CD4-positive, alpha-beta memory T cell (primary cell): ENCODE measurements around the gene TADA3. TPM values are rescaled to one million over a fixed set of nuclear protein-coding genes. Genes with fewer than 3 reads are reported as not detected.

Source experiments
- CTCF ChIA-PET: fragments of 350-600 bp; sonication (Branson Sonifier 250); formaldehyde crosslinking; loops from one replicate; lab custom pipeline; 2021; ENCODE audit warnings: inconsistent platforms; ENCODE audit not compliant: partially characterized antibody; lab: Charles Lee
- POLR2A ChIA-PET: fragments of 350-600 bp; sonication (Branson Sonifier 250); formaldehyde crosslinking; loops from one replicate; lab custom pipeline; 2021; ENCODE audit not compliant: partially characterized antibody; lab: Charles Lee
- DNase-seq, 5 donors: peaks; one replicate each; pipeline versions ENCODE4 v3.0.0 to v3.0.0-alpha.2; 2020 to 2022; ENCODE audit warnings: mixed read lengths in 1 of 5
- H3K27ac ChIP-seq: one replicate; pipeline ENCODE4 v1.7.0; 2013; ENCODE audit warnings: low read depth, low read length
- H3K27me3 ChIP-seq: 2 replicates; pipeline ENCODE4 v1.7.0; 2013; ENCODE audit warnings: mild to moderate bottlenecking, low read length, moderate library complexity; ENCODE audit not compliant: insufficient read depth
- H3K36me3 ChIP-seq: 2 replicates; pipeline ENCODE4 v1.7.0; 2013; ENCODE audit warnings: mild to moderate bottlenecking, low read length, moderate library complexity; ENCODE audit not compliant: insufficient read depth
- H3K4me1 ChIP-seq: 2 replicates; pipeline ENCODE4 v1.7.0; 2013; ENCODE audit warnings: mild to moderate bottlenecking, low read length, moderate library complexity; ENCODE audit not compliant: insufficient read depth
- H3K4me3 ChIP-seq, 2 donors: one replicate each; pipeline ENCODE4 v1.7.0; 2013; ENCODE audit warnings: low read length in 2 of 2, mild to moderate bottlenecking in 1 of 2
- H3K9me3 ChIP-seq, 2 donors: one replicate each; pipeline ENCODE4 v1.7.0; 2013; ENCODE audit warnings: low read length in 2 of 2, control low read depth in 1 of 2; ENCODE audit not compliant: control insufficient read depth in 1 of 2
- H3K27ac Mint-ChIP-seq, 7 donors: one replicate each; pipeline ENCODE4 v1.8.0; 2020 to 2021; ENCODE audit warnings: mixed read lengths in 7 of 7, mild to moderate bottlenecking in 6 of 7, inconsistent platforms in 3 of 7, moderate library complexity in 3 of 7
- H3K27me3 Mint-ChIP-seq, 2 donors: one replicate each; pipeline ENCODE4 v1.8.0; 2020 to 2021; ENCODE audit warnings: mixed read lengths in 2 of 2
- H3K36me3 Mint-ChIP-seq, 2 donors: one replicate each; pipeline ENCODE4 v1.8.0; 2020 to 2021; ENCODE audit warnings: mixed read lengths in 2 of 2, inconsistent platforms in 1 of 2, mild to moderate bottlenecking in 1 of 2
- H3K4me1 Mint-ChIP-seq, 4 donors: one replicate each; pipeline ENCODE4 v1.8.0; 2020 to 2021; ENCODE audit warnings: mixed read lengths in 4 of 4, mild to moderate bottlenecking in 1 of 4
- H3K4me3 Mint-ChIP-seq, 8 donors: one replicate each; pipeline ENCODE4 v1.8.0; 2020 to 2021; ENCODE audit warnings: mixed read lengths in 8 of 8, mild to moderate bottlenecking in 7 of 8, moderate library complexity in 6 of 8, inconsistent platforms in 3 of 8
- H3K9me3 Mint-ChIP-seq, 8 donors: one replicate each; pipeline ENCODE4 v1.8.0; 2020 to 2021; ENCODE audit warnings: mixed read lengths in 8 of 8, mild to moderate bottlenecking in 5 of 8, inconsistent platforms in 3 of 8, moderate library complexity in 1 of 8
- intact Hi-C: fragments of 100-400 bp; cut with micrococcal nuclease; formaldehyde crosslinking; loops from one replicate; pipeline ENCODE4 v1.15.1; 2023
- polyA plus RNA-seq, 2 donors: library from polyadenylated mRNA; unstranded; fragments of 300-500 nt; fragmentation: Illumina TruSeq; gene quantifications; one replicate each; pipeline ENCODE4 v1.2.3, GENCODE V29; 2021
- total RNA-seq, 2 experiments: library from RNA; stranded (reverse); gene quantifications; one replicate each; pipeline ENCODE4 v1.2.3, GENCODE V29; 2021

Gene TADA3
- total and polyA plus RNA-seq, 4 experiments from 2014 or later, result 35.3 to 54.6 (median 39.5) TPM

- ChIA-PET POLR2A (interaction anchor here (1.6 to 4.5 kb wide), 3 partner anchors 10 to 73 kb away, joined by 3 to 38 read pairs (median 29); partner anchors contain the start of genes ARPC4 and TADA3), CTCF (interaction anchor here (1.5 kb wide), 1 partner anchor 20 kb away, joined by 5 read pairs; no protein-coding TSS in a partner anchor)
- no peak overlapping the region for H3K4me3 ChIP-seq
- Mint-ChIP-seq H3K27ac (peak overlapping the region in 3 of 7 donors; percentile 31 to 87 (median 42)), H3K9me3 (no peaks in the 10 kb centered on the region), H3K36me3 (peaks cover 32 to 61% of the 10 kb centered on the region in 2 donors), H3K4me1 (peaks cover 32 to 45% (median 37%) of the 10 kb centered on the region in 4 donors), H3K4me3 (no peak overlapping the region), H3K27me3 (no peaks in the 10 kb centered on the region)
- no peaks in the 10 kb centered on the region for H3K27me3 ChIP-seq
- no peaks in the 10 kb centered on the region for H3K9me3 ChIP-seq
- DNase-seq, result no peak
- intact Hi-C loops, result no loop called here
- H3K4me1 ChIP-seq, result peaks cover 27% of the 10 kb centered on the region
- H3K27ac ChIP-seq, result no peak overlapping the region
- peaks cover 38% of the 10 kb centered on the region for H3K36me3 ChIP-seq
Measured at GRCh38 chr3:9806137-9806536, 13.9 kb upstream of the TADA3 start.

GRCh38 chr3:9804996-9805395, 12.7 kb upstream of the TADA3 start:
- H3K9me3 ChIP-seq, result no peaks in the 10 kb centered on the region
- no peak overlapping the region for H3K4me3 ChIP-seq
- no peak for DNase-seq
- Mint-ChIP-seq H3K36me3 (peaks cover 38 to 70% of the 10 kb centered on the region in 2 donors), H3K27me3 (no peaks in the 10 kb centered on the region), H3K27ac (peak overlapping the region in 1 of 7 donors; percentile 70), H3K9me3 (no peaks in the 10 kb centered on the region), H3K4me1 (peaks cover 26 to 36% (median 29%) of the 10 kb centered on the region in 4 donors), H3K4me3 (peak overlapping the region in 1 of 8 donors; percentile 15)
- ChIA-PET POLR2A (interaction anchor here (0.7 to 4.5 kb wide), 4 partner anchors 10 to 72 kb away, joined by 3 to 38 read pairs (median 3); partner anchors contain the start of genes ARPC4 and TADA3), CTCF (interaction anchor here (0.8 to 2.0 kb wide), 7 partner anchors 9 to 431 kb away, joined by 3 to 6 read pairs (median 5); partner anchors contain the start of genes ARPC4 and TADA3)
- H3K27ac ChIP-seq, result no peak overlapping the region
- H3K4me1 ChIP-seq, result peaks cover 21% of the 10 kb centered on the region
- intact Hi-C loops, result no loop called here
- no peaks in the 10 kb centered on the region for H3K27me3 ChIP-seq
- H3K36me3 ChIP-seq, result peaks cover 48% of the 10 kb centered on the region

DNA sequence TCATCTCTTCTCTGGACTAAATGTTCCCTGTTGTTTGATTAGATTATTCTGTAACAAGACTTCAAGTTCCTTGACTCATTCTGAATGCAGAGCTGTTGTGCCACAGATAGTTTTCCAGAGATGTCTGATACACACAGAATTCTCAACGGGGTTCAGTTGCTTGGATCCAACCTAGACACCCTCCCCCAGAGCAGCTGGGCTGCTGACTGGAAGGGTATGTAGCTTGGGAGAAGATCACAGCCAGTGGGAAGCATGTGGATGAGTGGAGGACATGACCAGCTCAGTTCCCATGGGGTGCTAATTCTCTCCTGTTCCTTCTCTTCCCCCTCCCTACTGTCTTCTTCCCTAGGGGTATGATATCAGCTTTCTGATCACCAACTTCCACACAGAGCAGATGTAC, 11.2 kb upstream of the TADA3 start:
- ChIA-PET POLR2A (interaction anchor here (0.7 to 4.5 kb wide), 3 partner anchors 11 to 88 kb away, joined by 3 to 38 read pairs (median 4); partner anchors contain the start of genes ARPC4 and TADA3), CTCF (interaction anchor here (1.7 to 2.0 kb wide), 2 partner anchors 8 to 11 kb away, joined by 5 to 6 read pairs; partner anchors contain the start of genes ARPC4 and TADA3)
- peaks cover 45 to 76% of the 10 kb centered on the region in 2 donors for H3K36me3 Mint-ChIP-seq
- no peaks in the 10 kb centered on the region for H3K9me3 ChIP-seq
- no peaks in the 10 kb centered on the region for H3K9me3 Mint-ChIP-seq
- H3K4me3 ChIP-seq, result no peak overlapping the region
- no peak for DNase-seq
- peaks cover 15 to 24% (median 19%) of the 10 kb centered on the region in 4 donors for H3K4me1 Mint-ChIP-seq
- intact Hi-C loops, result no loop called here
- H3K4me1 ChIP-seq, result peaks cover 10% of the 10 kb centered on the region
- H3K4me3 Mint-ChIP-seq, result no peak overlapping the region
- peak overlapping the region in 4 of 7 donors; percentile 17 to 52 (median 44) for H3K27ac Mint-ChIP-seq
- H3K27me3 ChIP-seq, result no peaks in the 10 kb centered on the region
- no peak overlapping the region for H3K27ac ChIP-seq
- H3K36me3 ChIP-seq, result peaks cover 60% of the 10 kb centered on the region
- H3K27me3 Mint-ChIP-seq, result no peaks in the 10 kb centered on the region

- Mint-ChIP-seq H3K27ac (peak overlapping the region in 2 of 7 donors; percentile 16 to 21), H3K27me3 (no peaks in the 10 kb centered on the region), H3K4me1 (peaks cover 14 to 28% (median 19%) of the 10 kb centered on the region in 4 donors), H3K4me3 (no peak overlapping the region), H3K36me3 (peaks cover 55 to 75% of the 10 kb centered on the region in 2 donors), H3K9me3 (no peaks in the 10 kb centered on the region)
- Histone ChIP-seq H3K27ac (no peak overlapping the region), H3K36me3 (peaks cover 71% of the 10 kb centered on the region), H3K9me3 (no peaks in the 10 kb centered on the region), H3K4me1 (peaks cover 17% of the 10 kb centered on the region), H3K27me3 (no peaks in the 10 kb centered on the region), H3K4me3 (no peak overlapping the region)
- ChIA-PET CTCF (no interaction called here), POLR2A (interaction anchor here (1.1 to 1.5 kb wide), 3 partner anchors 8 to 133 kb away, joined by 3 to 6 read pairs (median 4); partner anchors contain the start of genes ARPC4, CRELD1 and TADA3)
- no peak for DNase-seq
- intact Hi-C loops, result no loop called here
Measured at GRCh38 chr3:9800529-9800928, 8.3 kb upstream of the TADA3 start.

DNA sequence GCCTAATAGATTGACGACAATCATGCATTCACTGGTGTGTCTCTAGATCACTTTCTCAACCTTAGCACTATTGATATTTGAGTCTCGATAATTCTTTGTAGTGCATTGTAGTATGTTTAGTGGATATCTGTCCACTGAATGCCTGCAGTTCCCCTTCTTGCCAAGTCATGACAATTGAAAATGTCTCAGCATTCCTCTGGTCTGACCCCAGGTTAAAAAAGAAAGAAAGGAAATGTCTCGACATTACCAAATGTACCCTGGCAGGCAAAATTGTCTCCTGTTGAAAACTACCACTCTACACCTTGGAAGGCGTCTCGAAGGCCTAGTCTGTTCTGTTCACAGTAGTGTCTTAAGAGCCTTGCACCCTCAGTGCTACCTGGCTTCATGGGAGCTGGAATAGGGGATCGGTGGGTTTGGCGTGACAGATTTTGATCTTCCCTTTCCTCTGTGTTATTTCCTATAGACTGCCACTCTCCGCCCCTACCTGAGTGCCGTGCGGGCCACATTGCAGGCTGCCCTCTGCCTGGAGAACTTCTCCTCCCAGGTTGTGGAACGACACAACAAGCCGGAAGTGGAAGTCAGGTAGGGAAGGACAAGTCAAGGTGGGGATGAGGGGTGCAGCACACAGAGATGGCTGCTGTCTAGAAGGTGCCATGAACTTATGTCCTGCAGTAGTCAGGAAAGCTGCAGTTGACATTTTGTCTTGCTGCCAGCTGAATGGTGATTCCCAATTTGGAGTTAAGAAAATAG, 5.1 kb upstream of the TADA3 start:
- Histone ChIP-seq H3K4me1 (peaks cover 39% of the 10 kb centered on the region), H3K27me3 (no peaks in the 10 kb centered on the region), H3K27ac (no peak overlapping the region), H3K36me3 (peaks cover 43% of the 10 kb centered on the region), H3K9me3 (no peaks in the 10 kb centered on the region), H3K4me3 (no peak overlapping the region)
- H3K9me3 Mint-ChIP-seq, result no peaks in the 10 kb centered on the region
- intact Hi-C loops, result no loop called here
- no peak for DNase-seq
- ChIA-PET CTCF (no interaction called here), POLR2A (interaction anchor here (3.1 kb wide), 1 partner anchor 11 kb away, joined by 29 read pairs; the partner anchor contains the start of gene TTLL3)
- peak overlapping the region in 1 of 8 donors; percentile 15 for H3K4me3 Mint-ChIP-seq
- peak overlapping the region in 3 of 7 donors; percentile 15 to 37 (median 24) for H3K27ac Mint-ChIP-seq
- H3K27me3 Mint-ChIP-seq, result no peaks in the 10 kb centered on the region
- H3K36me3 Mint-ChIP-seq, result peaks cover 40 to 72% of the 10 kb centered on the region in 2 donors
- peaks cover 24 to 53% (median 37%) of the 10 kb centered on the region in 4 donors for H3K4me1 Mint-ChIP-seq

GRCh38 chr3:9795207-9795606, 2.9 kb upstream of the TADA3 start:
- Histone ChIP-seq H3K27me3 (no peaks in the 10 kb centered on the region), H3K4me1 (peaks cover 58% of the 10 kb centered on the region), H3K9me3 (no peaks in the 10 kb centered on the region), H3K4me3 (no peak overlapping the region), H3K27ac (no peak overlapping the region), H3K36me3 (peaks cover 28% of the 10 kb centered on the region)
- peaks cover 35 to 66% of the 10 kb centered on the region in 2 donors for H3K36me3 Mint-ChIP-seq
- intact Hi-C loops, result no loop called here
- ChIA-PET POLR2A (interaction anchor here (0.6 to 3.1 kb wide), 3 partner anchors 9 to 56 kb away, joined by 3 to 29 read pairs (median 3); partner anchors contain the start of gene TTLL3), CTCF (interaction anchor here (1.5 kb wide), 2 partner anchors 9 to 13 kb away, joined by 5 to 6 read pairs; no protein-coding TSS in a partner anchor)
- no peak for DNase-seq
- no peaks in the 10 kb centered on the region for H3K9me3 Mint-ChIP-seq
- H3K4me1 Mint-ChIP-seq, result peaks cover 38 to 74% (median 54%) of the 10 kb centered on the region in 4 donors
- H3K4me3 Mint-ChIP-seq, result peak overlapping the region; percentile 1 to 96 (median 67)
- no peaks in the 10 kb centered on the region for H3K27me3 Mint-ChIP-seq
- peak overlapping the region in 5 of 7 donors; percentile 53 to 98 (median 83) for H3K27ac Mint-ChIP-seq
